HG02678 (cell line): ENCODE measurements around the gene PRSS27.
A peak's percentile ranks its signal among the peaks of the same experiment; 100 is the strongest.

ENCODE experiments used
- ATAC-seq: cut with Tn5 transposase; IDR thresholded peaks from one replicate; pipeline ENCODE4 v1.9.1; 2021; ENCODE audit warnings: mild to moderate bottlenecking, moderate library complexity; ENCODE audit not compliant: unreplicated experiment

Gene PRSS27

GRCh38 chr16:2720064-2720457 lies at the start of gene PRSS27:
Gene PRSS27, minus strand, starts transcription at chr16:2720224. Its CDS starts 64 bp downstream, at chr16:2720160.
- no peak for ATAC-seq

- ATAC-seq: no peak
Measured at GRCh38 chr16:2769675-2770056, 49.6 kb upstream of the PRSS27 start.

GRCh38 chr16:2769100-2769529 lies 49.1 kb upstream of the PRSS27 start:
- no peak for ATAC-seq

GRCh38 chr16:2768403-2769089 lies 48.5 kb upstream of the PRSS27 start:
- ATAC-seq: no peak

- ATAC-seq: no peak
Measured at GRCh38 chr16:2767891-2768290, 47.9 kb upstream of the PRSS27 start.

GRCh38 chr16:2767140-2767731 lies 47.2 kb upstream of the PRSS27 start:
- no peak for ATAC-seq

- ATAC-seq: no peak
Measured at GRCh38 chr16:2766430-2767139, 46.6 kb upstream of the PRSS27 start.

GRCh38 chr16:2765462-2766404 lies 45.7 kb upstream of the PRSS27 start:
- ATAC-seq: no peak

- no peak for ATAC-seq
Measured at GRCh38 chr16:2764718-2765117, 44.7 kb upstream of the PRSS27 start.

GRCh38 chr16:2763173-2763572 lies 43.1 kb upstream of the PRSS27 start:
- ATAC-seq: no peak

GRCh38 chr16:2762711-2763110 lies 42.7 kb upstream of the PRSS27 start:
- no peak for ATAC-seq

GRCh38 chr16:2761886-2762583 lies 42.0 kb upstream of the PRSS27 start:
- ATAC-seq: no peak

GRCh38 chr16:2761472-2761871 lies 41.4 kb upstream of the PRSS27 start:
- ATAC-seq: no peak

- ATAC-seq: no peak
Measured at GRCh38 chr16:2757344-2757743, 37.3 kb upstream of the PRSS27 start.

GRCh38 chr16:2756288-2757015 lies 36.4 kb upstream of the PRSS27 start:
- no peak for ATAC-seq

- ATAC-seq: no peak
Measured at GRCh38 chr16:2755158-2755557, 35.1 kb upstream of the PRSS27 start.

GRCh38 chr16:2753733-2754020 lies 33.7 kb upstream of the PRSS27 start:
- no peak for ATAC-seq

- ATAC-seq: peak; percentile 39
Measured at GRCh38 chr16:2752850-2753732, 33.1 kb upstream of the PRSS27 start.
